HepG2 (cell line): ENCODE measurements around the gene TPCN2. TPM values are rescaled to one million over a fixed set of nuclear protein-coding genes. Genes with fewer than 3 reads are reported as not detected.

Experiments used
- GFI1 ChIP-seq: sonication (generic); formaldehyde crosslinking; IDR thresholded peaks from 2 replicates; pipeline ENCODE4 v1.5.0; 2020; ENCODE audit warnings: missing genetic modification reagents, mild to moderate bottlenecking, borderline replicate concordance
- GTF2F1 ChIP-seq: fragments of 150-350 bp; IDR thresholded peaks from 2 replicates; pipeline ENCODE4 v1.6.1; 2014; ENCODE audit warnings: low read length
- HBP1 ChIP-seq: IDR thresholded peaks from 2 replicates; pipeline ENCODE4 v1.6.1; 2016; ENCODE audit warnings: low read depth, control low read depth
- HNF1B ChIP-seq: sonication (generic); formaldehyde crosslinking; IDR thresholded peaks from 2 replicates; pipeline ENCODE4 v1.5.1; 2020; ENCODE audit warnings: mild to moderate bottlenecking, moderate library complexity, missing genetic modification reagents
- RBM39 ChIP-seq: fragments of 200-400 bp; formaldehyde crosslinking; IDR thresholded peaks from one replicate; pipeline ENCODE4 v1.6.1; 2018; ENCODE audit warnings: antibody characterized with exemption, mild to moderate bottlenecking, low read depth, low read length; ENCODE audit not compliant: poor library complexity, severe bottlenecking
- SKIL ChIP-seq: sonication (generic); formaldehyde crosslinking; IDR thresholded peaks from 2 replicates; pipeline ENCODE4 v1.8.0; 2022; ENCODE audit warnings: missing genetic modification reagents, mild to moderate bottlenecking, moderate library complexity, borderline replicate concordance
- ZNF275 ChIP-seq: sonication (generic); formaldehyde crosslinking; IDR thresholded peaks from 2 replicates; pipeline ENCODE4 v1.8.0; 2022; ENCODE audit warnings: missing genetic modification reagents, mild to moderate bottlenecking, inconsistent platforms, borderline replicate concordance
- ZNF30 ChIP-seq: sonication (generic); formaldehyde crosslinking; IDR thresholded peaks from 2 replicates; pipeline ENCODE4 v1.5.0; 2020; ENCODE audit warnings: mild to moderate bottlenecking, missing genetic modification reagents
- ZNF577 ChIP-seq: sonication (generic); formaldehyde crosslinking; IDR thresholded peaks from 2 replicates; pipeline ENCODE4 v1.4.0; 2020; ENCODE audit warnings: mild to moderate bottlenecking, low read depth, missing genetic modification reagents, borderline replicate concordance
- polyA plus RNA-seq, 8 experiments: library from polyadenylated mRNA; depleted of rRNA in 3 of 8; stranded (reverse) in 7 of 8; unstranded in 1 of 8; fragments of >200 nt; fragmentation: Illumina TruSeq in 4 of 8; extraction: Trizol in 4 of 8; gene quantifications; 2 replicates each; pipeline versions ENCODE4 v1.2.1 to v1.2.3, GENCODE V29; 2011 to 2016; ENCODE audit warnings: low read depth in 4 of 8, missing spikeins in 1 of 8, mixed read lengths in 1 of 8; ENCODE audit not compliant: insufficient read depth in 1 of 8
- total RNA-seq, 5 experiments: library from RNA; depleted of rRNA; stranded (reverse); fragments of >200 nt; fragmentation: Illumina TruSeq; extraction: Trizol; gene quantifications; 2 replicates each; pipeline ENCODE4 v1.2.3, GENCODE V29; 2016; ENCODE audit warnings: low read depth in 1 of 5
- TF ChIP-seq, protein P1 (sequence below): IDR thresholded peaks from 2 replicates; pipeline ENCODE4 v1.6.1; 2016; ENCODE audit warnings: low read depth, missing genetic modification reagents, missing compliant biosample characterization
- TF ChIP-seq, protein P2 (sequence below): sonication (generic); formaldehyde crosslinking; IDR thresholded peaks from 2 replicates; pipeline ENCODE4 v1.9.0; 2021; ENCODE audit warnings: missing genetic modification reagents, borderline replicate concordance

TPCN2 gene
- total and polyA plus RNA-seq, 2 of the 13 experiments (the other 11 are each of a cell fraction or from before 2014, with no cell fraction given): 5.6 to 5.9 TPM

DNA sequence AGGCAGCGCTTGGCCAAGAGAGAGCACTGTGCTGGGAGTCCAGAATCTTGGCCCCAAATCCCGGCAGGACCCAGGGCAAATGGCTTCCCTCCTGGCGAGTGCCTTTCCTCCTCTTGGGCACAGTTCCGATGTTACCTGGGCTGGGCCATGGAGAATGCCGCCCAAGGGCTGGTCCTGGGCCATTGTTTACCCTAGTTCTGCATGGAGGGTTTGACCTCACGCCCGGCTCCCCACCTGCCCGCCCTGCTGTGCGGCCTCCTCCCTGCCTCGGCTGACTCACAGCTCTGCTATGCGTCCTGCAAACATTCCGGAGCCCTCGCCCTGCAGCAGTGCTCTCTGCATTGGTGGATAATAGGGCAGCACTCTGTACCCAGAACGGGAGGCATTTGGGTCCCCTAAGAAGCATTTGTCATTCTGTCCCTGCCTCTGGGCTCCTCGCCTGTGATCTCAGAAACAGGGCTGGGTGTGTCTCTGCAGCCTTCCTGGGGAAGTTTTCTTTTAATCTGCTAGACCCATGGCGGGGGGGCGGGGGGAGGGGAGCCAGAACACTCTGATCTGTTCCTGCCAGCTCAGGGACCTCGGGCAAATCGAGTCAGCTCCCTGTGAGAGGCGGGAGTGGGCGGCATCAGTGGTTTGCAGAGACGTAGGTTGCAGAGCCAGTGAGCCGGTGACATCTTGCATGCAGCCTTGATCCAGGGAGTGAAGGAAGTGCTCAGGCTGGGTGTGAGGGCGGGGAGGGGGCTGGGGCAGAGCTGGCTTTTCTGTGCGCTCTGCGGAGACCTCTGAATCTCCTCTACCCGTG is 74.1 kb downstream of the TPCN2 start (continued):
- no peak for TF ChIP-seq HBP1 (CRISPR knock-in tag)
- no peak for TF ChIP-seq RBM39
- TF ChIP-seq ZNF275 (CRISPR knock-in tag): no peak
- TF ChIP-seq, protein P1, sequence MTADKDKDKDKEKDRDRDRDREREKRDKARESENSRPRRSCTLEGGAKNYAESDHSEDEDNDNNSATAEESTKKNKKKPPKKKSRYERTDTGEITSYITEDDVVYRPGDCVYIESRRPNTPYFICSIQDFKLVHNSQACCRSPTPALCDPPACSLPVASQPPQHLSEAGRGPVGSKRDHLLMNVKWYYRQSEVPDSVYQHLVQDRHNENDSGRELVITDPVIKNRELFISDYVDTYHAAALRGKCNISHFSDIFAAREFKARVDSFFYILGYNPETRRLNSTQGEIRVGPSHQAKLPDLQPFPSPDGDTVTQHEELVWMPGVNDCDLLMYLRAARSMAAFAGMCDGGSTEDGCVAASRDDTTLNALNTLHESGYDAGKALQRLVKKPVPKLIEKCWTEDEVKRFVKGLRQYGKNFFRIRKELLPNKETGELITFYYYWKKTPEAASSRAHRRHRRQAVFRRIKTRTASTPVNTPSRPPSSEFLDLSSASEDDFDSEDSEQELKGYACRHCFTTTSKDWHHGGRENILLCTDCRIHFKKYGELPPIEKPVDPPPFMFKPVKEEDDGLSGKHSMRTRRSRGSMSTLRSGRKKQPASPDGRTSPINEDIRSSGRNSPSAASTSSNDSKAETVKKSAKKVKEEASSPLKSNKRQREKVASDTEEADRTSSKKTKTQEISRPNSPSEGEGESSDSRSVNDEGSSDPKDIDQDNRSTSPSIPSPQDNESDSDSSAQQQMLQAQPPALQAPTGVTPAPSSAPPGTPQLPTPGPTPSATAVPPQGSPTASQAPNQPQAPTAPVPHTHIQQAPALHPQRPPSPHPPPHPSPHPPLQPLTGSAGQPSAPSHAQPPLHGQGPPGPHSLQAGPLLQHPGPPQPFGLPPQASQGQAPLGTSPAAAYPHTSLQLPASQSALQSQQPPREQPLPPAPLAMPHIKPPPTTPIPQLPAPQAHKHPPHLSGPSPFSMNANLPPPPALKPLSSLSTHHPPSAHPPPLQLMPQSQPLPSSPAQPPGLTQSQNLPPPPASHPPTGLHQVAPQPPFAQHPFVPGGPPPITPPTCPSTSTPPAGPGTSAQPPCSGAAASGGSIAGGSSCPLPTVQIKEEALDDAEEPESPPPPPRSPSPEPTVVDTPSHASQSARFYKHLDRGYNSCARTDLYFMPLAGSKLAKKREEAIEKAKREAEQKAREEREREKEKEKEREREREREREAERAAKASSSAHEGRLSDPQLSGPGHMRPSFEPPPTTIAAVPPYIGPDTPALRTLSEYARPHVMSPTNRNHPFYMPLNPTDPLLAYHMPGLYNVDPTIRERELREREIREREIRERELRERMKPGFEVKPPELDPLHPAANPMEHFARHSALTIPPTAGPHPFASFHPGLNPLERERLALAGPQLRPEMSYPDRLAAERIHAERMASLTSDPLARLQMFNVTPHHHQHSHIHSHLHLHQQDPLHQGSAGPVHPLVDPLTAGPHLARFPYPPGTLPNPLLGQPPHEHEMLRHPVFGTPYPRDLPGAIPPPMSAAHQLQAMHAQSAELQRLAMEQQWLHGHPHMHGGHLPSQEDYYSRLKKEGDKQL (CRISPR knock-in tag): 0 out of 2 replicates have a peak, but pooled peaks have one; percentile 64
- peak; percentile 74 for TF ChIP-seq HNF1B (CRISPR knock-in tag)
- TF ChIP-seq SKIL (CRISPR knock-in tag): peak; percentile 43; the same call in 1 of the 2 replicates
- TF ChIP-seq GTF2F1: no peak
- no peak for TF ChIP-seq GFI1 (CRISPR knock-in tag)
- TF ChIP-seq ZNF577 (CRISPR knock-in tag): no peak
- TF ChIP-seq, protein P2, sequence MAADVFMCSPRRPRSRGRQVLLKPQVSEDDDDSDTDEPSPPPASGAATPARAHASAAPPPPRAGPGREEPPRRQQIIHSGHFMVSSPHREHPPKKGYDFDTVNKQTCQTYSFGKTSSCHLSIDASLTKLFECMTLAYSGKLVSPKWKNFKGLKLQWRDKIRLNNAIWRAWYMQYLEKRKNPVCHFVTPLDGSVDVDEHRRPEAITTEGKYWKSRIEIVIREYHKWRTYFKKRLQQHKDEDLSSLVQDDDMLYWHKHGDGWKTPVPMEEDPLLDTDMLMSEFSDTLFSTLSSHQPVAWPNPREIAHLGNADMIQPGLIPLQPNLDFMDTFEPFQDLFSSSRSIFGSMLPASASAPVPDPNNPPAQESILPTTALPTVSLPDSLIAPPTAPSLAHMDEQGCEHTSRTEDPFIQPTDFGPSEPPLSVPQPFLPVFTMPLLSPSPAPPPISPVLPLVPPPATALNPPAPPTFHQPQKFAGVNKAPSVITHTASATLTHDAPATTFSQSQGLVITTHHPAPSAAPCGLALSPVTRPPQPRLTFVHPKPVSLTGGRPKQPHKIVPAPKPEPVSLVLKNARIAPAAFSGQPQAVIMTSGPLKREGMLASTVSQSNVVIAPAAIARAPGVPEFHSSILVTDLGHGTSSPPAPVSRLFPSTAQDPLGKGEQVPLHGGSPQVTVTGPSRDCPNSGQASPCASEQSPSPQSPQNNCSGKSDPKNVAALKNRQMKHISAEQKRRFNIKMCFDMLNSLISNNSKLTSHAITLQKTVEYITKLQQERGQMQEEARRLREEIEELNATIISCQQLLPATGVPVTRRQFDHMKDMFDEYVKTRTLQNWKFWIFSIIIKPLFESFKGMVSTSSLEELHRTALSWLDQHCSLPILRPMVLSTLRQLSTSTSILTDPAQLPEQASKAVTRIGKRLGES (CRISPR knock-in tag): no peak
- no peak for TF ChIP-seq ZNF30 (CRISPR knock-in tag)
